ENCODE data around the gene GADD45G. TPM values are rescaled to one million over a fixed set of nuclear protein-coding genes. Genes with fewer than 3 reads are reported as not detected.

GADD45G gene
- total and polyA plus RNA-seq, 2 of the 8 experiments (the other 6 are each of a cell fraction or from before 2014, with no cell fraction given), result 7.0 to 11.4 TPM

GRCh38 chr9:89639367-89639795 lies 34.6 kb downstream of the GADD45G start:
- no peak overlapping the region for H2BK20ac ChIP-seq (ENCODE audit: low read length)

More at GRCh38 chr9:89639367-89639795, 34.6 kb downstream of the GADD45G start:
- ChIA-PET POLR2A (ENCODE audit: partially characterized antibody) (interaction anchor here (0.8 to 2.9 kb wide), 3 partner anchors 16 to 35 kb away, joined by 3 to 10 read pairs (median 3); partner anchors contain the start of gene GADD45G), CTCF (ENCODE audit: partially characterized antibody) (interaction anchor here (0.7 to 2.7 kb wide), 10 partner anchors 9 to 174 kb away, joined by 3 to 11 read pairs (median 3); no protein-coding TSS in a partner anchor)
- no peak overlapping the region for H3K4ac ChIP-seq (replicated peaks; ENCODE audit: insufficient read length, low read depth, low read length)
- H4K20me1 ChIP-seq (replicated peaks in 1 of 2; ENCODE audit: control insufficient read depth in 1 of 2, insufficient read depth in 2 of 2, low read length in 2 of 2), result no peaks in the 10 kb centered on the region
- no peak overlapping the region for H3K27ac ChIP-seq (ENCODE audit: low read depth, low read length)
- peak overlapping the region; percentile 24; the same call in 1 of the 2 replicates for H3K18ac ChIP-seq (ENCODE audit: extremely low read depth, low read length)
- H2BK5ac ChIP-seq (ENCODE audit: low read depth, low read length), result no peak overlapping the region
- 88% methylated on average over 13 of the region's 13 CpGs; no CpG with 5 or more reads in 1 of the 2 experiments for WGBS, 2 experiments (ENCODE audit: extremely low coverage in 1 of 2, insufficient coverage in 1 of 2, insufficient read length in 1 of 2, insufficient replicate concordance in 2 of 2, low coverage in 1 of 2, low lambda C conversion rate in 2 of 2, missing lambda C conversion rate in 1 of 2)
- H3K56ac ChIP-seq (replicated peaks; ENCODE audit: insufficient read length, low read depth, low read length), result no peak overlapping the region
- no peaks in the 10 kb centered on the region for H3K79me2 ChIP-seq (ENCODE audit: control insufficient read depth in 1 of 2, insufficient read depth in 2 of 2, low read length in 2 of 2)
- H3K23me2 ChIP-seq (ENCODE audit: low read depth, low read length), result no peaks in the 10 kb centered on the region
- H3K27me3 ChIP-seq (replicated peaks in 1 of 4; ENCODE audit: control insufficient read depth in 3 of 4, extremely low read depth in 1 of 4, insufficient read depth in 3 of 4, low read length in 3 of 4), result no peaks in the 10 kb centered on the region
- H3K14ac ChIP-seq (ENCODE audit: insufficient read length), result no peak overlapping the region
- H2AK5ac ChIP-seq (ENCODE audit: low read depth, low read length), result no peak overlapping the region
- DNase-seq (ENCODE audit: low read depth in 1 of 2, low spot score in 2 of 2), result no peak
- H4K91ac ChIP-seq (replicated peaks; ENCODE audit: insufficient read length, low read length), result no peak overlapping the region
- H3K4me2 ChIP-seq (ENCODE audit: insufficient read depth in 1 of 2, low read depth in 2 of 2, low read length in 2 of 2), result no peak overlapping the region
- H2BK15ac ChIP-seq (ENCODE audit: low read length), result no peak overlapping the region
- H3K23ac ChIP-seq (ENCODE audit: insufficient read length), result no peak overlapping the region
- no peaks in the 10 kb centered on the region for H3K36me3 ChIP-seq (ENCODE audit: control insufficient read depth in 2 of 4, insufficient read depth in 4 of 4, low read length in 3 of 4)
- H3K9ac ChIP-seq (replicated peaks in 1 of 4; ENCODE audit: extremely low read depth in 1 of 4, low read depth in 3 of 4, low read length in 3 of 4), result no peak overlapping the region
- H4K5ac ChIP-seq (ENCODE audit: insufficient read length, low read depth, low read length), result no peak overlapping the region
- no peak for FAIRE-seq
- H2AFZ ChIP-seq (ENCODE audit: low read length), result no peak overlapping the region
- H2BK12ac ChIP-seq (ENCODE audit: low read depth, low read length), result no peak overlapping the region
- peaks cover 0 to 5% (median 0%) of the 10 kb centered on the region in 4 experiments; a peak in 4 of 7 replicates for H3K4me1 ChIP-seq (replicated peaks in 1 of 4; ENCODE audit: control insufficient read depth in 3 of 4, insufficient read depth in 4 of 4, low read length in 3 of 4)
- no peak overlapping the region for H2BK120ac ChIP-seq (replicated peaks; ENCODE audit: low read depth, low read length)
- H4K8ac ChIP-seq (ENCODE audit: extremely low read depth, insufficient read depth, low read length), result peak overlapping the region; percentile 47; the same call in 1 of the 2 replicates
- H3K9me3 ChIP-seq (ENCODE audit: insufficient read depth in 2 of 2, low read depth in 1 of 2, low read length in 1 of 2), result no peaks in the 10 kb centered on the region
- no peak overlapping the region for H3K4me3 ChIP-seq (ENCODE audit: extremely low read depth in 1 of 4, insufficient read depth in 2 of 4, low read depth in 3 of 4, low read length in 4 of 4)
- H3K79me1 ChIP-seq (ENCODE audit: low read depth, low read length), result no peaks in the 10 kb centered on the region
- TF ChIP-seq, protein P1, sequence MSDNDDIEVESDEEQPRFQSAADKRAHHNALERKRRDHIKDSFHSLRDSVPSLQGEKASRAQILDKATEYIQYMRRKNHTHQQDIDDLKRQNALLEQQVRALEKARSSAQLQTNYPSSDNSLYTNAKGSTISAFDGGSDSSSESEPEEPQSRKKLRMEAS (IDR thresholded peaks at IDR 0.05), result no peak
- 0 out of 4 replicates have a peak, but pooled peaks of 1 of the 2 experiments have one; percentile 1 for TF ChIP-seq RAD21 (IDR thresholded peaks at IDR 0.05 in 1 of 2, conservative IDR thresholded peaks at IDR 0.05 in 1 of 2; ENCODE audit: low read depth in 2 of 2, low read length in 2 of 2)
